CD14-positive monocyte (primary cell): ENCODE measurements around the gene JAK2. TPM values are rescaled to one million over a fixed set of nuclear protein-coding genes. Genes with fewer than 3 reads are reported as not detected.
"Not testable (repeated sequence)": the region's sequence is repeated elsewhere in the genome, so short reads cannot be mapped to it uniquely, and the experiment has no call there.

Experiments used
- DNase-seq, 3 donors: peaks; one replicate each; pipeline ENCODE4 v3.0.0-alpha.2; 2011 to 2022
- H2AFZ ChIP-seq: 2 replicates; pipeline ENCODE4 v1.6.0; 2012; ENCODE audit warnings: mild to moderate bottlenecking, low read depth, low read length, inconsistent platforms; ENCODE audit not compliant: insufficient read depth, poor library complexity, severe bottlenecking
- H3K27ac ChIP-seq, 2 donors: 1 replicate in 1 of 2; 2 replicates in 1 of 2; pipeline ENCODE4 v1.5.1; 2012 to 2013; ENCODE audit warnings: low read length in 2 of 2, control low read depth in 1 of 2, inconsistent platforms in 1 of 2, low read depth in 1 of 2, mild to moderate bottlenecking in 1 of 2
- H3K27me3 ChIP-seq, 2 donors: one replicate each; pipeline versions ENCODE4 v1.6.0 to v1.6.1; 2011 to 2013; ENCODE audit warnings: low read length in 2 of 2; ENCODE audit not compliant: control insufficient read depth in 2 of 2, insufficient read depth in 2 of 2
- H3K36me3 ChIP-seq, 2 donors: replicated peaks in 1 of 2; 1 replicate in 1 of 2; 2 replicates in 1 of 2; pipeline versions ENCODE4 v1.5.1 to v1.6.1; 2012 to 2013; ENCODE audit warnings: low read length in 2 of 2, control low read depth in 1 of 2, inconsistent platforms in 1 of 2, mild to moderate bottlenecking in 1 of 2; ENCODE audit not compliant: insufficient read depth in 2 of 2, control insufficient read depth in 1 of 2
- H3K4me1 ChIP-seq, 2 donors: 1 replicate in 1 of 2; 2 replicates in 1 of 2; pipeline versions ENCODE4 v1.5.1 to v1.6.1; 2012 to 2013; ENCODE audit warnings: low read length in 2 of 2, control low read depth in 1 of 2, inconsistent platforms in 1 of 2, mild to moderate bottlenecking in 1 of 2, moderate library complexity in 1 of 2; ENCODE audit not compliant: insufficient read depth in 2 of 2, control insufficient read depth in 1 of 2
- H3K4me2 ChIP-seq: replicated peaks from 2 replicates; pipeline ENCODE3; 2012; ENCODE audit warnings: low read length, moderate library complexity, mild to moderate bottlenecking; ENCODE audit not compliant: poor library complexity, severe bottlenecking; ENCODE audit errors: extremely low read depth
- H3K4me3 ChIP-seq, 3 experiments: fragments of 200-600 bp in 1 of 3; sonication (generic) in 1 of 3; replicated peaks in 1 of 3; 1 replicate in 2 of 3; 2 replicates in 1 of 3; pipeline ENCODE4 v1.5.1; 2011 to 2013; ENCODE audit warnings: low read length in 3 of 3, mild to moderate bottlenecking in 3 of 3, control low read depth in 2 of 3, low read depth in 2 of 3, inconsistent platforms in 1 of 3, moderate library complexity in 1 of 3
- H3K79me2 ChIP-seq: 2 replicates; pipeline ENCODE4 v1.6.0; 2012; ENCODE audit warnings: mild to moderate bottlenecking, control low read depth, inconsistent platforms, low read length, moderate library complexity; ENCODE audit not compliant: insufficient read depth
- H3K9ac ChIP-seq: 2 replicates; pipeline ENCODE4 v1.6.0; 2017; ENCODE audit warnings: low read length, mild to moderate bottlenecking; ENCODE audit not compliant: insufficient read depth, poor library complexity, severe bottlenecking
- H3K9me3 ChIP-seq, 2 donors: replicated peaks in 1 of 2; 1 replicate in 1 of 2; 2 replicates in 1 of 2; pipeline versions ENCODE4 v1.5.1 to v1.6.1; 2012 to 2013; ENCODE audit warnings: low read length in 2 of 2, control low read depth in 1 of 2; ENCODE audit not compliant: control insufficient read depth in 1 of 2, insufficient read depth in 1 of 2
- H4K20me1 ChIP-seq: 2 replicates; pipeline ENCODE4 v1.6.0; 2012; ENCODE audit warnings: mild to moderate bottlenecking, low read length, control low read depth, moderate library complexity; ENCODE audit not compliant: insufficient read depth
- H3K27ac Mint-ChIP-seq, 7 donors: one replicate each; pipeline ENCODE4 v1.8.0; 2020; ENCODE audit warnings: mild to moderate bottlenecking in 7 of 7, mixed read lengths in 7 of 7, moderate library complexity in 6 of 7, inconsistent platforms in 2 of 7
- H3K27me3 Mint-ChIP-seq, 3 donors: one replicate each; pipeline ENCODE4 v1.8.0; 2021 to 2022; ENCODE audit warnings: low read depth in 3 of 3, mild to moderate bottlenecking in 3 of 3, mixed read lengths in 3 of 3, moderate library complexity in 3 of 3, inconsistent platforms in 1 of 3
- H3K36me3 Mint-ChIP-seq, 2 donors: one replicate each; pipeline ENCODE4 v1.8.0; 2020; ENCODE audit warnings: mixed read lengths in 2 of 2, inconsistent platforms in 1 of 2, mild to moderate bottlenecking in 1 of 2
- H3K4me1 Mint-ChIP-seq: one replicate; pipeline ENCODE4 v1.8.0; 2020; ENCODE audit warnings: mild to moderate bottlenecking, mixed read lengths
- H3K4me3 Mint-ChIP-seq, 2 donors: one replicate each; pipeline ENCODE4 v1.8.0; 2020; ENCODE audit warnings: mild to moderate bottlenecking in 2 of 2, mixed read lengths in 2 of 2, moderate library complexity in 1 of 2
- H3K9me3 Mint-ChIP-seq, 7 donors: one replicate each; pipeline ENCODE4 v1.8.0; 2020 to 2022; ENCODE audit warnings: mixed read lengths in 7 of 7, mild to moderate bottlenecking in 6 of 7, moderate library complexity in 6 of 7, inconsistent platforms in 2 of 7
- WGBS: methylation state at CpG from one replicate; pipeline ENCODE4 v1.1.5; 2013; ENCODE audit warnings: missing lambda C conversion rate; ENCODE audit not compliant: insufficient coverage; 5-methylcytosine and 5-hydroxymethylcytosine counted together
- intact Hi-C, 2 donors: fragments of 100-400 bp; cut with micrococcal nuclease; formaldehyde crosslinking; loops; one replicate each; pipeline versions ENCODE4 v1.15.0 to v1.15.1; 2023
- polyA plus RNA-seq, 3 donors: library from polyadenylated mRNA; depleted of rRNA in 1 of 3; unstranded in 2 of 3; stranded (reverse) in 1 of 3; fragments of 300-500 nt in 2 of 3; fragments of >200 nt in 1 of 3; fragmentation: Illumina TruSeq in 2 of 3; gene quantifications; 1 replicate in 2 of 3; 2 replicates in 1 of 3; pipeline ENCODE4 v1.2.3, GENCODE V29; 2012 to 2021
- TF ChIP-seq, protein P1 (sequence below): fragments of 200-600 bp; IDR thresholded peaks from one replicate; pipeline ENCODE4 v1.8.0; 2022; ENCODE audit warnings: antibody characterized with exemption, mild to moderate bottlenecking

The JAK2 gene
- polyA plus RNA-seq, 3 donors: 23.5 to 34.7 (median 33.0) TPM

DNA sequence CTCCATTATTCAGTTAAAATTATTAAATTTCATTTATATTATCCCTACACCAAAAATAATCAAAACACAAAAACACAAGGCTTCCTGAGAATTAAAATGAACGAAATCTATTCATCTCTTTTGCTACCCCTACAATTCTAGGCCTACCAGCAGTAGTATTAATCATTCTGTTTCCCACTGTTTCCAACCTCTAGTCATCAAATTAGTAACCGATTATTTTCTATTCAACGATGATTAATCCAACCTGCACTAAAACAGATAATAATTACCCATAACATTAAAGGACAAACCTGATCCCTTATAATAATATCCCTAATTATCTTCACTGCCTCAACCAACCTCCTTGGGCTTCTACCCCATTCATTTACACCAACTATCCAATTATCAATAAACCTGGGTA lies 114.4 kb downstream of the JAK2 start:
- H3K9me3 Mint-ChIP-seq: peaks cover 15 to 40% (median 32%) of the 10 kb centered on the region in 7 donors
- H3K27ac Mint-ChIP-seq: no peak overlapping the region
- Histone ChIP-seq H3K27ac (no peak overlapping the region), H3K36me3 (no peaks in the 10 kb centered on the region), H3K4me1 (no peaks in the 10 kb centered on the region), H3K4me2 (no peak overlapping the region), H3K27me3 (no peaks in the 10 kb centered on the region), H3K9me3 (peaks cover 0 to 5% of the 10 kb centered on the region in 2 donors), H3K9ac (no peak overlapping the region), H3K79me2 (no peaks in the 10 kb centered on the region), H4K20me1 (no peaks in the 10 kb centered on the region), H3K4me3 (no peak overlapping the region), H2AFZ (no peak overlapping the region)
- DNase-seq: no peak
- peaks cover 0 to 3% (median 0%) of the 10 kb centered on the region in 3 donors for H3K27me3 Mint-ChIP-seq
- H3K4me3 Mint-ChIP-seq: no peak overlapping the region
- 92% methylated on average over 3 of the region's 3 CpGs for WGBS
- intact Hi-C loops: no loop called here
- no peaks in the 10 kb centered on the region for H3K4me1 Mint-ChIP-seq
- peaks cover 0 to 6% of the 10 kb centered on the region in 2 donors for H3K36me3 Mint-ChIP-seq
- TF ChIP-seq, protein P1, sequence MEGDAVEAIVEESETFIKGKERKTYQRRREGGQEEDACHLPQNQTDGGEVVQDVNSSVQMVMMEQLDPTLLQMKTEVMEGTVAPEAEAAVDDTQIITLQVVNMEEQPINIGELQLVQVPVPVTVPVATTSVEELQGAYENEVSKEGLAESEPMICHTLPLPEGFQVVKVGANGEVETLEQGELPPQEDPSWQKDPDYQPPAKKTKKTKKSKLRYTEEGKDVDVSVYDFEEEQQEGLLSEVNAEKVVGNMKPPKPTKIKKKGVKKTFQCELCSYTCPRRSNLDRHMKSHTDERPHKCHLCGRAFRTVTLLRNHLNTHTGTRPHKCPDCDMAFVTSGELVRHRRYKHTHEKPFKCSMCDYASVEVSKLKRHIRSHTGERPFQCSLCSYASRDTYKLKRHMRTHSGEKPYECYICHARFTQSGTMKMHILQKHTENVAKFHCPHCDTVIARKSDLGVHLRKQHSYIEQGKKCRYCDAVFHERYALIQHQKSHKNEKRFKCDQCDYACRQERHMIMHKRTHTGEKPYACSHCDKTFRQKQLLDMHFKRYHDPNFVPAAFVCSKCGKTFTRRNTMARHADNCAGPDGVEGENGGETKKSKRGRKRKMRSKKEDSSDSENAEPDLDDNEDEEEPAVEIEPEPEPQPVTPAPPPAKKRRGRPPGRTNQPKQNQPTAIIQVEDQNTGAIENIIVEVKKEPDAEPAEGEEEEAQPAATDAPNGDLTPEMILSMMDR: no peak

DNA sequence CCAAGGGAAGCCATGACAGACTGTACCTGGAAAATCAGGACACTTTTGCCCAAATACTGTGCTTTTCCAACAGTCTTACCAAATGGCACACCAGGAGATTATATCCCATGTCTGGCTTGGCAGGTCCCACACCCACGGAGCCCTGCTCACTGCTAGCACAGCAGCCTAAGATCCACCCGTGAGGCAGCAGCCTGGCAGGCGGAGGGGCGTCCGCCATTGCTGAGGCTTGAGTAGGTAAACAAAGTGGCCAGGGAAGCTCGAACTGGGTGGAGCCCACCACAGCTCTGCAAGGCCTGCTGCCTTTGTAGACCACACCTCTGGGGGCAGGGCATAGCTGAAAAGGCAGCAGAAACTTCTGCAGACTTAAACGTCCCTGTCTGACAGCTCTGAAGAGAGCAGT lies 116.1 kb downstream of the JAK2 start:
- not testable (repeated sequence) for H3K27ac ChIP-seq, H3K79me2 ChIP-seq, H3K4me2 ChIP-seq, DNase-seq, H3K27me3 Mint-ChIP-seq, H3K4me1 ChIP-seq, H3K9ac ChIP-seq, H3K9me3 ChIP-seq, H2AFZ ChIP-seq, H3K36me3 ChIP-seq, H3K36me3 Mint-ChIP-seq, H3K4me3 ChIP-seq, H3K4me1 Mint-ChIP-seq, H3K27me3 ChIP-seq, H3K4me3 Mint-ChIP-seq, H4K20me1 ChIP-seq, H3K27ac Mint-ChIP-seq
- intact Hi-C loops: loop anchor here in 1 of 2 donors (10.0 kb wide), 1 partner anchor 46 kb away; no protein-coding TSS in a partner anchor
- peaks cover 18 to 53% (median 40%) of the 10 kb centered on the region in 7 donors for H3K9me3 Mint-ChIP-seq
- WGBS: 96% methylated on average over 7 of the region's 7 CpGs

DNA sequence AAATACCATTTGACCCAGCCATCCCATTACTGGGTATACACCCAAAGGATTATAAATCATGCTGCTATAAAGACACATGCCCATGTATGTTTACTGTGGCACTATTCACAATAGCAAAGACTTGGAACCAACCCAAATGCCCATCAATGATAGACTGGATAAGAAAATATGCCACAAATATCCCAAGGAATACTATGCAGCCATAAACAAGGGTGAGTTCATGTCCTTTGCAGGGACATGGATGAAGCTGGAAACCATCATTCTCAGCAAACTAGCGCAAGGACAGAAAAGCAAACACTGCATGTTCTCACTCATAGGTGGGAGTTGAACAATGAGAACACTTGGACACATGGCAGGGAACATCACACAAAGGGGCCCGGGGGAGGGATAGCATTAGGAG lies 121.4 kb downstream of the JAK2 start:
- no CpG with 5 or more reads among the region's 2 CpGs for WGBS
- not testable (repeated sequence) for H3K4me2 ChIP-seq, H3K4me1 Mint-ChIP-seq, H3K4me3 ChIP-seq, DNase-seq, H3K36me3 ChIP-seq, H3K27me3 Mint-ChIP-seq, H3K79me2 ChIP-seq, H2AFZ ChIP-seq, H3K27me3 ChIP-seq, H3K4me1 ChIP-seq, H3K4me3 Mint-ChIP-seq, H3K27ac ChIP-seq, H3K9ac ChIP-seq, H4K20me1 ChIP-seq
- Mint-ChIP-seq H3K9me3 (peaks cover 24 to 41% (median 34%) of the 10 kb centered on the region in 7 donors), H3K27ac (peak overlapping the region in 2 of 7 donors; percentile 23 to 38), H3K36me3 (peaks cover 9 to 11% of the 10 kb centered on the region in 2 donors)
- peaks cover 11 to 12% of the 10 kb centered on the region in 2 donors for H3K9me3 ChIP-seq
- intact Hi-C loops: loop anchor here in 1 of 2 donors (10.0 kb wide), 1 partner anchor 52 kb away; no protein-coding TSS in a partner anchor
